Measurements from ENCODE around the gene TMC3.

- TF ChIP-seq CTCF (conservative IDR thresholded peaks at IDR 0.05) (no peak), EZH2 (IDR thresholded peaks at IDR 0.05; ENCODE audit: low read depth) (no peak)
Measured at GRCh38 chr15:81288616-81289015, 85.4 kb downstream of the TMC3 start.
